Peyer's patch (tissue), 4 donors: ENCODE data around the gene NKX6-2.

Source experiments
- CTCF ChIP-seq, 6 experiments: fragments of 450-650 bp in 4 of 6; fragments of 200-600 bp in 2 of 6; sonication (generic) in 1 of 6; IDR thresholded peaks; one replicate each; pipeline ENCODE4 v1.5.1; 2017 to 2019; ENCODE audit warnings: antibody characterized with exemption in 6 of 6, mild to moderate bottlenecking in 3 of 6, moderate library complexity in 1 of 6
- POLR2A ChIP-seq, 2 donors: fragments of 450-650 bp; IDR thresholded peaks; one replicate each; pipeline ENCODE4 v1.5.1; 2017; ENCODE audit warnings: antibody characterized with exemption in 2 of 2, mild to moderate bottlenecking in 2 of 2, moderate library complexity in 2 of 2

- TF ChIP-seq CTCF (IDR thresholded peaks at IDR 0.05) = no peak
- TF ChIP-seq POLR2A (IDR thresholded peaks at IDR 0.05) = no peak
These were observed 46.4 kb upstream of the NKX6-2 start for GRCh38 chr10:132832186-132832969.
